Trophoblast cell (in vitro differentiated cells and primary cell): ENCODE measurements around the gene RIPOR3.

ENCODE experiments used
- DNase-seq, 2 donors: peaks; one replicate each; pipeline ENCODE4 v3.0.0-alpha.2; 2016
- H2AFZ ChIP-seq: 2 replicates; pipeline ENCODE4 v1.6.1; 2013; ENCODE audit warnings: low read length, moderate library complexity, mild to moderate bottlenecking; ENCODE audit not compliant: insufficient read depth, poor library complexity
- H2AK5ac ChIP-seq: 2 replicates; pipeline ENCODE4 v1.6.1; 2013; ENCODE audit warnings: mild to moderate bottlenecking, low read length
- H2BK120ac ChIP-seq: 2 replicates; pipeline ENCODE4 v1.6.1; 2013; ENCODE audit warnings: low read length, mild to moderate bottlenecking, moderate library complexity; ENCODE audit not compliant: insufficient read depth, poor library complexity
- H2BK12ac ChIP-seq: 2 replicates; pipeline ENCODE4 v1.6.1; 2013; ENCODE audit warnings: mild to moderate bottlenecking, low read length, moderate library complexity
- H2BK5ac ChIP-seq: 2 replicates; pipeline ENCODE4 v1.6.1; 2013; ENCODE audit warnings: low read length, low read depth, moderate library complexity, mild to moderate bottlenecking; ENCODE audit not compliant: poor library complexity
- H3K14ac ChIP-seq: 2 replicates; pipeline ENCODE4 v1.6.1; 2013; ENCODE audit warnings: mild to moderate bottlenecking, low read length
- H3K18ac ChIP-seq: 2 replicates; pipeline ENCODE4 v1.6.1; 2013; ENCODE audit warnings: mild to moderate bottlenecking, low read length
- H3K23ac ChIP-seq: 2 replicates; pipeline ENCODE4 v1.6.1; 2013; ENCODE audit warnings: low read length
- H3K27ac ChIP-seq: 2 replicates; pipeline ENCODE4 v1.5.1; 2013; ENCODE audit warnings: low read depth, mild to moderate bottlenecking, inconsistent platforms, low read length, moderate library complexity
- H3K27me3 ChIP-seq: 2 replicates; pipeline ENCODE4 v1.6.1; 2013; ENCODE audit warnings: inconsistent platforms, mild to moderate bottlenecking, low read length, moderate library complexity; ENCODE audit not compliant: insufficient read depth
- H3K36me3 ChIP-seq, 2 experiments: 1 replicate in 1 of 2; 2 replicates in 1 of 2; pipeline ENCODE4 v1.6.1; 2013; ENCODE audit warnings: low read length in 2 of 2, mild to moderate bottlenecking in 2 of 2, moderate library complexity in 1 of 2; ENCODE audit not compliant: insufficient read depth in 2 of 2, control insufficient read depth in 1 of 2
- H3K4ac ChIP-seq: 2 replicates; pipeline ENCODE4 v1.6.1; 2013; ENCODE audit warnings: low read depth, mild to moderate bottlenecking, low read length, moderate library complexity
- H3K4me1 ChIP-seq, 2 experiments: 1 replicate in 1 of 2; 2 replicates in 1 of 2; pipeline ENCODE4 v1.6.1; 2013; ENCODE audit warnings: low read length in 2 of 2, mild to moderate bottlenecking in 2 of 2, moderate library complexity in 1 of 2; ENCODE audit not compliant: insufficient read depth in 2 of 2, control insufficient read depth in 1 of 2
- H3K4me2 ChIP-seq: 2 replicates; pipeline ENCODE4 v1.6.1; 2013; ENCODE audit warnings: inconsistent platforms, mild to moderate bottlenecking, low read length, moderate library complexity
- H3K4me3 ChIP-seq: 2 replicates; pipeline ENCODE4 v1.5.1; 2013; ENCODE audit warnings: mild to moderate bottlenecking, low read depth, low read length, inconsistent platforms
- H3K79me1 ChIP-seq: one replicate; pipeline ENCODE4 v1.6.1; 2013; ENCODE audit warnings: low read length
- H3K79me2 ChIP-seq: 2 replicates; pipeline ENCODE4 v1.6.1; 2013; ENCODE audit warnings: low read length, mild to moderate bottlenecking; ENCODE audit not compliant: control insufficient read depth, insufficient read depth, poor library complexity
- H3K9ac ChIP-seq: 2 replicates; pipeline ENCODE4 v1.6.1; 2013; ENCODE audit warnings: mild to moderate bottlenecking, low read length
- H3K9me3 ChIP-seq: 2 replicates; pipeline ENCODE4 v1.6.1; 2013; ENCODE audit warnings: low read depth, mild to moderate bottlenecking, control low read depth, inconsistent platforms, low read length; ENCODE audit not compliant: insufficient read depth
- H4K12ac ChIP-seq: 2 replicates; pipeline ENCODE4 v1.6.1; 2013; ENCODE audit warnings: low read depth, mild to moderate bottlenecking, low read length, moderate library complexity
- H4K8ac ChIP-seq: 2 replicates; pipeline ENCODE4 v1.6.1; 2013; ENCODE audit warnings: low read depth, mild to moderate bottlenecking, low read length, moderate library complexity
- H4K91ac ChIP-seq: one replicate; pipeline ENCODE4 v1.6.1; 2013; ENCODE audit warnings: low read depth, mild to moderate bottlenecking, low read length, moderate library complexity
- WGBS: extraction: QIAGEN DNeasy Blood & Tissue Kit; methylation state at CpG from one replicate; pipeline ENCODE4 v1.1.7; 2013; ENCODE audit warnings: missing lambda C conversion rate; ENCODE audit not compliant: insufficient read length, insufficient coverage; ENCODE audit errors: extremely low coverage; 5-methylcytosine and 5-hydroxymethylcytosine counted together

Gene RIPOR3

DNA sequence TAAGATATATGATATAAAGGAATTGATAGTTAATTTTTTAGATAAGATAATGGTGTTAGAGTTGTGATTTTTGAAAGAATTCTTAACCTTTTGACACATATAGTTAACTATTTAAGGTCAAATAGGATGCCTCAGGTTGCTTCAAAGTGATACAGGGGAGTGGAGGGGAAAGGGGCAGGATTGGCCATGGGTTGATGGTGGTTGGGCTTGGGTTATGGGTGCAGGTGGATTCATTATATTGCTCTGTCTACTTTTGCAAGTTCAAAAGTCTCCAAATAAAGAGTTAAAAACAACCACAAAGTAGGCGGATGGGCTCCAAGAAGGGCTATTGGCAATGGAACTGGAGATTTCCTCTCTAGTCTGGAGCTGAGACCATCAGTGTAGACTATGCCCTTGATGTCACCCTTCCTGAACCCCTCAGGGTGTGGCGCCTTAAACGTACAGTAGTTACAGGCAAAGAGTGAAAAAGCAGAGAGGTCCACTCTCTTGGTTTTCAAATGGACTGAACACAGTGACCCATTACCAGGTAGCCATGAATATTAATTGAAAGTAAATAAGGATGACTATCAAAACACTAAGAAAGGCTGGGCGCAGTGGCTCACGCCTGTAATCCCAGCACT, 100.0 kb downstream of the RIPOR3 start:
- Histone ChIP-seq H3K9ac (no peak overlapping the region), H4K8ac (no peak overlapping the region), H3K4me2 (no peak overlapping the region), H3K79me1 (no peaks in the 10 kb centered on the region), H3K27me3 (no peaks in the 10 kb centered on the region), H3K79me2 (no peaks in the 10 kb centered on the region), H3K4me3 (no peak overlapping the region), H3K14ac (no peak overlapping the region), H2BK12ac (no peak overlapping the region), H3K9me3 (peaks cover 2% of the 10 kb centered on the region), H3K4me1 (peaks cover 21% of the 10 kb centered on the region in 2 experiments), H2AK5ac (no peak overlapping the region), H2BK5ac (no peak overlapping the region), H3K36me3 (peaks cover 12 to 17% of the 10 kb centered on the region in 2 experiments), H3K4ac (no peak overlapping the region), H2AFZ (no peak overlapping the region), H3K23ac (no peak overlapping the region), H2BK120ac (no peak overlapping the region), H3K27ac (no peak overlapping the region), H3K18ac (no peak overlapping the region), H4K12ac (no peak overlapping the region), H4K91ac (no peak overlapping the region)
- DNase-seq, result no peak
- WGBS, result no CpG with 5 or more reads among the region's 5 CpGs

DNA sequence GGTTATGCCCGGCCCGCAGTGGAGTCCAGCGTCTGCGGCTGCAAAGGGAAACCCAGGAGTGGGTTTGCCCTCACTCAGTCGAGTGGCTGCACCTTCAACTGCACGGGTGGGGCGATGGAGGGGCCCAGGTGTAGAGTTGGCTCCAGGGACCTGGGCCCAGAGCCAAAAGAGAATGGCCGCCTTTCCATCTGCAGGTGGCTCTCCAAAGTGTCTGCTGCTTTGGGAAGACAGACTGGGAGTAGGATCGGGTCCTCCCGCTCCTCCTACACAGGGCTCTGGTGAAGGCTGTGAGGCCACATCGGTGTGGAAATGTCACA, 101.0 kb downstream of the RIPOR3 start:
- H3K79me2 ChIP-seq, result no peaks in the 10 kb centered on the region
- no peak overlapping the region for H3K18ac ChIP-seq
- no peak overlapping the region for H2BK5ac ChIP-seq
- H3K9me3 ChIP-seq, result peaks cover 2% of the 10 kb centered on the region
- no peak overlapping the region for H2AFZ ChIP-seq
- H3K27me3 ChIP-seq, result no peaks in the 10 kb centered on the region
- H3K27ac ChIP-seq, result no peak overlapping the region
- H2BK120ac ChIP-seq, result no peak overlapping the region
- no peak overlapping the region for H4K12ac ChIP-seq
- no peak overlapping the region for H3K4me2 ChIP-seq
- H3K14ac ChIP-seq, result no peak overlapping the region
- no peak overlapping the region for H3K9ac ChIP-seq
- H2AK5ac ChIP-seq, result no peak overlapping the region
- H4K8ac ChIP-seq, result no peak overlapping the region
- H3K4ac ChIP-seq, result no peak overlapping the region
- peaks cover 17 to 24% of the 10 kb centered on the region in 2 experiments for H3K36me3 ChIP-seq
- no peak overlapping the region for H3K23ac ChIP-seq
- H3K4me1 ChIP-seq, result peaks cover 17 to 21% of the 10 kb centered on the region in 2 experiments
- no peaks in the 10 kb centered on the region for H3K79me1 ChIP-seq
- no peak overlapping the region for H4K91ac ChIP-seq
- no peak overlapping the region for H3K4me3 ChIP-seq
- WGBS, result no CpG with 5 or more reads among the region's 11 CpGs
- H2BK12ac ChIP-seq, result no peak overlapping the region
- no peak for DNase-seq

DNA sequence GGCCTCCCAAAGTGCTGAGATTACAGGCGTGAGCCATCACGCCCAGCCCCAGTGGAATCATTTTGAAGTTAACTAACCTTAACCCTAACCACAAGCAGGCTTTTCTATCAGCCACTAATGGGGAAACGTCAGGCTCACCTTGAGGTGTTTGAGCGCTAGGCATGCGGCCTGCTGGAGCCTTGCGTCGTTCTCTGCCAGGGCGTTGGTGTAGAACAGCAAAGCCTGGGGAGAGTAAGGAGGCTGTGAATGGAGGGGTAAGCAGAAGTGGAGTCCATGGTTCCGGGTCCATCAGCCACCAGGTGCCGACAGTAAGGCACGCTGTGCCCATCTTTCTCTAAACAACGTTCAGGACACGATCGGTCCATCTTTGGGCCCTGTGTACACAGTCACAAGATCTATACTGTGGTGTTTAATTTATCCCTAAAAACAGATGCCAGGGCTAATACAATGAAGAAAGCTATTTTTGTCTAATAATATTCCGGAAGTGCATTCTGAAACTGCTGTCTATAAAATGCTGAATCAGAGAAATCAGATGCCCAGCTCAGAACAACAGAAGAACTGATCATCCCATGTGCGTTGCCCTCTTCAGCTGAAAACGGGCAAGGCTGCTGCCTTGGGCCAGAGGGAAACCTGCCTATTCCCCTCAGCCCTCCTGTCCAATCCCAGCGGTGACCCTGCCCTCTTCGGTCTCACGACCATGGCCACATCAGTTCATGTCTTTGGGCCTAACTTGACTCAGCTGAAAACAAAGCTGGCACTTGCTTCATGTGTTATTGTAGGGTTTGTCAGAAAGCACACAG, 101.6 kb downstream of the RIPOR3 start:
- no peak overlapping the region for H3K27ac ChIP-seq
- peaks cover 2% of the 10 kb centered on the region for H3K9me3 ChIP-seq
- no peak overlapping the region for H4K8ac ChIP-seq
- H4K12ac ChIP-seq, result no peak overlapping the region
- no peak overlapping the region for H2BK12ac ChIP-seq
- no CpG with 5 or more reads among the region's 20 CpGs for WGBS
- no peak overlapping the region for H2BK120ac ChIP-seq
- H4K91ac ChIP-seq, result no peak overlapping the region
- no peak overlapping the region for H3K18ac ChIP-seq
- no peaks in the 10 kb centered on the region for H3K79me1 ChIP-seq
- H3K27me3 ChIP-seq, result no peaks in the 10 kb centered on the region
- H2BK5ac ChIP-seq, result no peak overlapping the region
- peaks cover 17 to 21% of the 10 kb centered on the region in 2 experiments for H3K4me1 ChIP-seq
- H3K23ac ChIP-seq, result no peak overlapping the region
- no peak overlapping the region for H3K4ac ChIP-seq
- H2AFZ ChIP-seq, result no peak overlapping the region
- no peak overlapping the region for H2AK5ac ChIP-seq
- H3K9ac ChIP-seq, result no peak overlapping the region
- H3K14ac ChIP-seq, result no peak overlapping the region
- no peak overlapping the region for H3K4me2 ChIP-seq
- H3K79me2 ChIP-seq, result no peaks in the 10 kb centered on the region
- no peak for DNase-seq
- H3K4me3 ChIP-seq, result no peak overlapping the region
- peaks cover 19 to 26% of the 10 kb centered on the region in 2 experiments for H3K36me3 ChIP-seq

DNA sequence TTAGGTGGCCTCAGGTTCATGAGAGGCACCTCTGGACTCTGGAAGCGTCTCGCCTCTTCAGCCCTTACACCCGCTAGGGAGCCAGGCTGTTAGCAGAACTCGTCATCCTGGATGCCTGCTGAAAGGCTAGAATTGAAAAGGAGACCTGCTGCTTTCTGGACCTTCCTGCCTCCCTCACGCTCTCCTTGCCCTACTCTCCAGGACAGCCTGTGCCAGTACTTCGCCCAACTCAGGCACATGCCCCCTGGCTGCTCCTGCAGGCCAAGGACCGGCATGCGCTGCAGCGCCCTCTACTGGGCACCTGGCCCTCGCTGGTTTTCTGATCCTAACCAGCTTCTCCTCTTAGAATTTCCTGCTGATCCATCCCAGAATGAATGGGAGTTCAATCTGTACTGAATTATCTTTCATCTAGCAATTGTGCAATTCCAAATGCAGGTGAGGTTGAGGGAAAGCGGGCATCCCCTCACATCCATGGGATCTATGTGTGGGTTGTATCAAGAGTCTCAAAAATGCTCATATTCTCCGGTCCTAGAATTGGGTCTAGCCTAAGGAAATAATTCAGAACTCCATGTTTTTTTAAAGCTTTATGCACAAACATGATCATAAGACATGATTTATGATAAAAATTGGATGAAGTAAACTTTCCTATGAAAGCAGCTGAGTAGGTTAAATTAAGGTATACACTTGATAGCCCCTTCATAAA, 103.2 kb downstream of the RIPOR3 start:
- Histone ChIP-seq H3K79me1 (no peaks in the 10 kb centered on the region), H3K14ac (no peak overlapping the region), H3K4ac (no peak overlapping the region), H4K91ac (no peak overlapping the region), H3K18ac (no peak overlapping the region), H2BK5ac (no peak overlapping the region), H4K8ac (no peak overlapping the region), H2AK5ac (no peak overlapping the region), H3K36me3 (peaks cover 25 to 34% of the 10 kb centered on the region in 2 experiments), H3K4me1 (peaks cover 17 to 21% of the 10 kb centered on the region in 2 experiments), H3K4me3 (no peak overlapping the region), H2BK12ac (no peak overlapping the region), H4K12ac (no peak overlapping the region), H3K79me2 (no peaks in the 10 kb centered on the region), H2AFZ (no peak overlapping the region), H3K27me3 (no peaks in the 10 kb centered on the region), H2BK120ac (no peak overlapping the region), H3K23ac (no peak overlapping the region), H3K27ac (no peak overlapping the region), H3K4me2 (no peak overlapping the region), H3K9me3 (peaks cover 2% of the 10 kb centered on the region), H3K9ac (no peak overlapping the region)
- DNase-seq, result peak; percentile 54 to 72
- no CpG with 5 or more reads among the region's 12 CpGs for WGBS
